ENCODE data around the gene YIPF6.
"Not testable (repeated sequence)": the region's sequence is repeated elsewhere in the genome, so short reads cannot be mapped to it uniquely, and the experiment has no call there.

The YIPF6 gene

GRCh38 chrX:68508799-68509198 lies 9.9 kb downstream of the YIPF6 start:
- DNase-seq: peak in 1 of 2 experiments; percentile 31

GRCh38 chrX:68511255-68511654 lies 12.4 kb downstream of the YIPF6 start:
- peak in 1 of 2 experiments; percentile 38 for DNase-seq

- not testable (repeated sequence) for DNase-seq
These were observed 25.8 kb downstream of the YIPF6 start for GRCh38 chrX:68524680-68525079.

- DNase-seq: no peak
These were observed 34.1 kb downstream of the YIPF6 start for GRCh38 chrX:68532831-68533533.

GRCh38 chrX:68533656-68534055 lies 34.8 kb downstream of the YIPF6 start:
- no peak for DNase-seq

- no peak for DNase-seq
These were observed 35.8 kb downstream of the YIPF6 start for GRCh38 chrX:68534691-68535090.

- DNase-seq: no peak
These were observed 37.6 kb downstream of the YIPF6 start for GRCh38 chrX:68536429-68536828.

- no peak for DNase-seq
These were observed 38.0 kb downstream of the YIPF6 start for GRCh38 chrX:68536884-68537283.

GRCh38 chrX:68550193-68550592 lies 51.3 kb downstream of the YIPF6 start:
- no peak for DNase-seq

- no peak for DNase-seq
These were observed 57.2 kb downstream of the YIPF6 start for GRCh38 chrX:68556036-68556435.

- DNase-seq: not testable (repeated sequence)
These were observed 58.3 kb downstream of the YIPF6 start for GRCh38 chrX:68557126-68557525.

- DNase-seq: not testable (repeated sequence)
These were observed 61.1 kb downstream of the YIPF6 start for GRCh38 chrX:68559905-68560304.

GRCh38 chrX:68568136-68568535 lies 69.3 kb downstream of the YIPF6 start:
- no peak for DNase-seq

GRCh38 chrX:68570598-68570997 lies 71.7 kb downstream of the YIPF6 start:
- no peak for DNase-seq

GRCh38 chrX:68571292-68571609 lies 72.4 kb downstream of the YIPF6 start:
- DNase-seq: no peak

- DNase-seq: peak; percentile 4 to 24
These were observed 72.9 kb downstream of the YIPF6 start for GRCh38 chrX:68571610-68572311.

- no peak for DNase-seq
These were observed 75.4 kb downstream of the YIPF6 start for GRCh38 chrX:68574240-68574639.

- no peak for DNase-seq
These were observed 81.0 kb downstream of the YIPF6 start for GRCh38 chrX:68579810-68580209.

- DNase-seq: no peak
These were observed 85.4 kb downstream of the YIPF6 start for GRCh38 chrX:68584221-68584620.
